Spleen (tissue), 11 donors: Measurements from ENCODE around the gene RAB30. TPM values are rescaled to one million over a fixed set of nuclear protein-coding genes. Genes with fewer than 3 reads are reported as not detected.

Experiments
- DNase-seq: peaks from one replicate; pipeline ENCODE4 v3.0.0-alpha.2; 2020
- H3K27ac ChIP-seq, 8 donors: fragments of 200-600 bp; sonication (generic) in 7 of 8; 1 replicate in 4 of 8; 2 replicates in 4 of 8; pipeline versions ENCODE4 v1.5.0 to v1.8.0; 2016 to 2021; ENCODE audit warnings: inconsistent platforms in 4 of 8, mild to moderate bottlenecking in 4 of 8, moderate library complexity in 1 of 8
- H3K27me3 ChIP-seq, 7 donors: fragments of 200-600 bp; sonication (generic) in 6 of 7; replicated peaks in 1 of 7; 1 replicate in 4 of 7; 2 replicates in 3 of 7; pipeline versions ENCODE4 v1.5.0 to v1.8.0; 2016 to 2021; ENCODE audit warnings: inconsistent platforms in 3 of 7, mild to moderate bottlenecking in 1 of 7
- H3K36me3 ChIP-seq, 6 donors: fragments of 200-600 bp; sonication (generic) in 5 of 6; 1 replicate in 4 of 6; 2 replicates in 2 of 6; pipeline versions ENCODE4 v1.5.0 to v1.8.0; 2016 to 2021; ENCODE audit warnings: inconsistent platforms in 2 of 6
- H3K4me1 ChIP-seq, 6 donors: fragments of 200-600 bp; sonication (generic) in 5 of 6; 1 replicate in 3 of 6; 2 replicates in 3 of 6; pipeline versions ENCODE4 v1.5.0 to v1.8.0; 2016 to 2021; ENCODE audit warnings: inconsistent platforms in 3 of 6
- H3K4me3 ChIP-seq, 8 donors: fragments of 200-600 bp; sonication (generic) in 7 of 8; 1 replicate in 4 of 8; 2 replicates in 4 of 8; pipeline versions ENCODE4 v1.5.0 to v1.8.0; 2016 to 2021; ENCODE audit warnings: inconsistent platforms in 4 of 8, mild to moderate bottlenecking in 4 of 8, moderate library complexity in 2 of 8
- H3K9me3 ChIP-seq, 8 donors: fragments of 200-600 bp; sonication (generic) in 7 of 8; 1 replicate in 4 of 8; 2 replicates in 4 of 8; pipeline versions ENCODE4 v1.5.0 to v1.8.0; 2016 to 2021; ENCODE audit warnings: inconsistent platforms in 4 of 8
- CTCF ChIP-seq, 11 experiments: fragments of 200-600 bp in 7 of 11; fragments of 450-650 bp in 4 of 11; sonication (generic) in 4 of 11; IDR thresholded peaks in 8 of 11; conservative IDR thresholded peaks in 3 of 11; 1 replicate in 7 of 11; 2 replicates in 4 of 11; pipeline versions ENCODE4 v1.4.0 to v1.8.0; 2016 to 2021; ENCODE audit warnings: antibody characterized with exemption in 11 of 11, inconsistent platforms in 4 of 11, mild to moderate bottlenecking in 1 of 11
- POLR2A ChIP-seq, 3 donors: fragments of 450-650 bp; IDR thresholded peaks; one replicate each; pipeline ENCODE4 v1.5.1; 2017; ENCODE audit warnings: antibody characterized with exemption in 3 of 3, mild to moderate bottlenecking in 1 of 3
- POLR2AphosphoS5 ChIP-seq, 3 donors: sonication (generic); formaldehyde crosslinking; IDR thresholded peaks; one replicate each; pipeline ENCODE4 v1.5.1; 2017; ENCODE audit warnings: antibody characterized with exemption in 3 of 3
- WGBS, 5 donors: extraction: QIAGEN DNeasy Blood & Tissue Kit in 3 of 5; methylation state at CpG; one replicate each; pipeline versions ENCODE4 v1.1.5 to v1.1.7; 2013 to 2018; 5-methylcytosine and 5-hydroxymethylcytosine counted together
- intact Hi-C: fragments of 100-400 bp; cut with DNase I; formaldehyde crosslinking; loops from one replicate; pipeline ENCODE4 v1.15.0; 2023; ENCODE audit warnings: low total_unique reads
- polyA plus RNA-seq, 3 donors: library from polyadenylated mRNA; stranded (reverse); fragments of 200-250 nt; gene quantifications; one replicate each; pipeline ENCODE4 v1.2.1, GENCODE V29; 2013
- total RNA-seq, 7 donors: library from RNA; depleted of rRNA in 3 of 7; stranded (reverse); fragments of >200 nt in 3 of 7; fragmentation: NEBNext Ultra II Directional in 4 of 7; extraction: Animal tissue kit (Norgen Biotek cat#: 25700) in 4 of 7; gene quantifications; one replicate each; pipeline versions ENCODE4 v1.1.0 to v1.2.1, GENCODE V29; 2016 to 2021
- donor health status: healthy with polysubstance abuse.
- donor health status: DM: no; HTN: no; CAD: no; lungs with moderate emphysema.
- donor health status: DM: no; HTN: no; CAD: no.
- donor health status: Bipolar disorder and iron deficiency.
- donor health status: healthy.
- donor health status: DM: no; HTN: no; CAD: no.
- donor health status: DM: yes; HTN: yes; CAD: no.

Gene RAB30
- total and polyA plus RNA-seq, 10 donors = 3.8 to 42.8 (median 29.8) TPM

GRCh38 chr11:83097429-83098075 is 25.9 kb upstream of the RAB30 start:
- TF ChIP-seq CTCF (IDR thresholded peaks at IDR 0.05 in 8 of 11, conservative IDR thresholded peaks at IDR 0.05 in 3 of 11) = no peak
- TF ChIP-seq POLR2A (IDR thresholded peaks at IDR 0.05) = no peak
- TF ChIP-seq POLR2AphosphoS5 (IDR thresholded peaks at IDR 0.05) = no peak
- no peaks in the 10 kb centered on the region for H3K9me3 ChIP-seq
- H3K4me1 ChIP-seq = no peaks in the 10 kb centered on the region
- H3K27ac ChIP-seq = no peak overlapping the region
- WGBS, 5 donors = 76 to 83% (median 79%) methylated on average over 3 of the region's 3 CpGs
- no peaks in the 10 kb centered on the region for H3K27me3 ChIP-seq
- H3K4me3 ChIP-seq = no peak overlapping the region
- no peaks in the 10 kb centered on the region for H3K36me3 ChIP-seq
- intact Hi-C loops = no loop called here
- no peak for DNase-seq

- 82 to 97% (median 90%) methylated on average over 2 of the region's 2 CpGs for WGBS, 5 donors
- TF ChIP-seq POLR2A (IDR thresholded peaks at IDR 0.05) (no peak), CTCF (IDR thresholded peaks at IDR 0.05 in 8 of 11, conservative IDR thresholded peaks at IDR 0.05 in 3 of 11) (no peak), POLR2AphosphoS5 (IDR thresholded peaks at IDR 0.05) (no peak)
- Histone ChIP-seq H3K4me3 (no peak overlapping the region), H3K36me3 (no peaks in the 10 kb centered on the region), H3K9me3 (no peaks in the 10 kb centered on the region), H3K27me3 (no peaks in the 10 kb centered on the region), H3K4me1 (no peaks in the 10 kb centered on the region), H3K27ac (no peak overlapping the region)
- DNase-seq = no peak
- intact Hi-C loops = no loop called here
Measured at GRCh38 chr11:83093634-83094033, 21.9 kb upstream of the RAB30 start.

GRCh38 chr11:83092488-83093384 is 21.0 kb upstream of the RAB30 start:
- no peak overlapping the region for H3K4me3 ChIP-seq
- no peak for DNase-seq
- H3K9me3 ChIP-seq = no peaks in the 10 kb centered on the region
- H3K4me1 ChIP-seq = no peaks in the 10 kb centered on the region
- 78 to 93% (median 87%) methylated on average over 2 of the region's 2 CpGs for WGBS, 5 donors
- no peak for TF ChIP-seq POLR2AphosphoS5 (IDR thresholded peaks at IDR 0.05)
- no peak for TF ChIP-seq CTCF (IDR thresholded peaks at IDR 0.05 in 8 of 11, conservative IDR thresholded peaks at IDR 0.05 in 3 of 11)
- TF ChIP-seq POLR2A (IDR thresholded peaks at IDR 0.05) = no peak
- intact Hi-C loops = no loop called here
- H3K36me3 ChIP-seq = no peaks in the 10 kb centered on the region
- H3K27ac ChIP-seq = no peak overlapping the region
- H3K27me3 ChIP-seq = no peaks in the 10 kb centered on the region

GRCh38 chr11:83088965-83089364 is 17.3 kb upstream of the RAB30 start:
- TF ChIP-seq POLR2A (IDR thresholded peaks at IDR 0.05) (no peak), POLR2AphosphoS5 (IDR thresholded peaks at IDR 0.05) (no peak), CTCF (IDR thresholded peaks at IDR 0.05 in 8 of 11, conservative IDR thresholded peaks at IDR 0.05 in 3 of 11) (no peak)
- DNase-seq = no peak
- 95 to 96% (median 95%) methylated on average over 2 of the region's 2 CpGs for WGBS, 5 donors
- peaks cover 0 to 8% (median 0%) of the 10 kb centered on the region in 6 donors for H3K4me1 ChIP-seq
- intact Hi-C loops = no loop called here
- H3K27ac ChIP-seq = no peak overlapping the region
- no peaks in the 10 kb centered on the region for H3K36me3 ChIP-seq
- no peaks in the 10 kb centered on the region for H3K9me3 ChIP-seq
- H3K27me3 ChIP-seq = no peaks in the 10 kb centered on the region
- no peak overlapping the region for H3K4me3 ChIP-seq
